Natural killer cell (primary cell): ENCODE results near the gene MAPK8. TPM values are rescaled to one million over a fixed set of nuclear protein-coding genes. Genes with fewer than 3 reads are reported as not detected.

Experiments
- total RNA-seq, 4 donors: library from RNA; stranded (reverse); fragments of 120-200 nt in 1 of 4; gene quantifications; one replicate each; pipeline versions ENCODE4 v1.2.3 to v1.2.4, GENCODE V29; 2013 to 2022

Gene MAPK8
- total RNA-seq, 3 donors from 2014 or later (not counting 1 experiment from before 2014, with no cell fraction given): 37.3 to 44.5 (median 40.8) TPM

Other genes starting within 250 kb of the MAPK8 start
- gene FRMPD2, start 32.0 kb upstream of the MAPK8 start, total RNA-seq: under 1 TPM in 1 of 3 donors, not detected in 2; 0.20 TPM